Stimulated activated CD4-positive, alpha-beta T cell treated with anti-CD3 and anti-CD28 coated beads, Interleukin-1b, Interleukin-23, amount 100 ng/mL, for 4 hours (primary cell): Measurements from ENCODE around the gene APOO.

Experiments
- DNase-seq, 2 donors: peaks; one replicate each; pipeline ENCODE4 v3.0.0-alpha.2; 2020; ENCODE audit warnings: low read depth in 2 of 2

APOO gene

GRCh38 chrX:23819385-23820234, 88.1 kb downstream of the APOO start:
- no peak for DNase-seq

GRCh38 chrX:23817979-23818336, 89.8 kb downstream of the APOO start:
- no peak for DNase-seq

GRCh38 chrX:23816179-23816578, 91.6 kb downstream of the APOO start:
- no peak for DNase-seq

GRCh38 chrX:23815376-23815775, 92.4 kb downstream of the APOO start:
- DNase-seq, result no peak

- DNase-seq, result no peak
Observed at GRCh38 chrX:23813808-23814207, 93.9 kb downstream of the APOO start.

GRCh38 chrX:23811656-23812055, 96.1 kb downstream of the APOO start:
- no peak for DNase-seq

GRCh38 chrX:23811108-23811651, 96.6 kb downstream of the APOO start:
- DNase-seq, result no peak

- no peak for DNase-seq
Observed at GRCh38 chrX:23810279-23810678, 97.5 kb downstream of the APOO start.

- DNase-seq, result no peak
Observed at GRCh38 chrX:23805389-23805788, 102.3 kb downstream of the APOO start.

GRCh38 chrX:23804578-23804977, 103.2 kb downstream of the APOO start:
- no peak for DNase-seq

- no peak for DNase-seq
Observed at GRCh38 chrX:23803931-23804381, 103.8 kb downstream of the APOO start.

GRCh38 chrX:23802431-23802830, 105.3 kb downstream of the APOO start:
- no peak for DNase-seq

- DNase-seq, result no peak
Observed at GRCh38 chrX:23799469-23800065, 108.2 kb downstream of the APOO start.

- DNase-seq, result no peak
Observed at GRCh38 chrX:23797371-23798128, 110.2 kb downstream of the APOO start.

GRCh38 chrX:23795221-23795620, 112.5 kb downstream of the APOO start:
- DNase-seq, result no peak

GRCh38 chrX:23792861-23793553, 114.7 kb downstream of the APOO start:
- DNase-seq, result no peak

GRCh38 chrX:23790155-23790497, 117.6 kb downstream of the APOO start:
- DNase-seq, result no peak

- no peak for DNase-seq
Observed at GRCh38 chrX:23789386-23790154, 118.2 kb downstream of the APOO start.

- no peak for DNase-seq
Observed at GRCh38 chrX:23788946-23789345, 118.8 kb downstream of the APOO start.

- DNase-seq, result no peak
Observed at GRCh38 chrX:23788521-23788920, 119.2 kb downstream of the APOO start.

- no peak for DNase-seq
Observed at GRCh38 chrX:23787745-23788118, 120.0 kb downstream of the APOO start.
